ENCODE results near the gene ZNF729. TPM values are rescaled to one million over a fixed set of nuclear protein-coding genes. Genes with fewer than 3 reads are reported as not detected.

Gene ZNF729
- under 0.01 TPM in 1 of 2 replicates, not detected in the other for total RNA-seq

DNA sequence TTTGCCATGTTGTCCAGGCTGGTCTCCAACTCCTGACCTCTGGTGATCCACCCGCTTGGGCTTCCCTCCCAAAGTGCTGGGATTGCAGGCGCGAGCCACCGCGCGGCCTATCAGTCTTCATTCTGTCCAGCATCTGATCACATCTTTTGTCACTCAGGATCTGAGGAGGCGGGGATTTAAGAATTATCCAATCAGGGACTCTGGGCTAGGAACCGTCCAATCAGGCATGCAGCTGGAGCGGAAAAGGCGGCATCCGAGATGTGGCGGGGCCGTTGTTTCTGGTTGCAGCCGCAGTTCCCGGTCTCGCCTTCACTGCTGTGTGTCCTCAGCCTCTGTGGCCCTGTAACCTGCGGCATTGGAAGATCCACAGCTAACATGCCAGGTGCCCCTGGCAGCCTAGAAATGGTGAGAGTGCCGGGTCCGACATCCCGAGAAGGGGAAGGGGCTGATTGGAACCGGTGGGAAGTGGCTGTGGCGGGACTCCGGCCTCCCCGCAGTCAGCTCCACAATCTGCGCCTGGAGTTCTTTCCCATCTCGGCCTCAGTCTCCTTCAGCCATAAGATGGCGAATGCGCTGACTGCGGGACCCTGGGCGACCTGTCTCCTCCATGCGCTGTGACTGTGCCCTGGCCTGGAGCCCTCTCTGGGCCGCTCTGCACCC, at the start of gene ZNF729:
Gene ZNF729 (plus strand): TSS at position 291 of the 660 bp plus-strand sequence. CDS start 85 bp downstream, at position 376.

Other genes starting within 250 kb of the ZNF729 start
- 0.28 and 2.3 TPM in 2 replicates for gene ZNF257, start 234.0 kb upstream of the ZNF729 start, total RNA-seq
- 0.38 and 0.85 TPM in 2 replicates for gene ZNF676, start 89.5 kb upstream of the ZNF729 start, total RNA-seq
- gene ZNF98, start 135.9 kb downstream of the ZNF729 start, total RNA-seq, result under 0.01 TPM in 1 of 2 replicates, not detected in the other